Gastroesophageal sphincter (tissue), 4 donors: ENCODE results near the gene NOX3. TPM values are rescaled to one million over a fixed set of nuclear protein-coding genes. Genes with fewer than 3 reads are reported as not detected.

Source experiments
- ATAC-seq: fragments of 150-250 bp; one replicate; pipeline ENCODE4 v1.9.1; 2016; ENCODE audit warnings: mild to moderate bottlenecking, moderate library complexity
- H3K27ac ChIP-seq, 4 donors: fragments of 200-600 bp; sonication (generic) in 3 of 4; 1 replicate in 3 of 4; 2 replicates in 1 of 4; pipeline ENCODE4 v1.5.1; 2016 to 2019
- H3K27me3 ChIP-seq: fragments of 200-600 bp; sonication (generic); one replicate; pipeline ENCODE4 v1.5.1; 2019
- H3K36me3 ChIP-seq, 2 donors: fragments of 200-600 bp; sonication (generic); one replicate each; pipeline ENCODE4 v1.5.1; 2019; ENCODE audit warnings: control low read depth in 1 of 2
- H3K4me1 ChIP-seq, 3 donors: fragments of 200-600 bp; sonication (generic); 1 replicate in 2 of 3; 2 replicates in 1 of 3; pipeline ENCODE4 v1.5.1; 2016 to 2019; ENCODE audit warnings: control low read depth in 2 of 3
- H3K4me3 ChIP-seq, 2 donors: fragments of 200-600 bp; sonication (generic); one replicate each; pipeline ENCODE4 v1.5.1; 2019; ENCODE audit warnings: mild to moderate bottlenecking in 1 of 2, moderate library complexity in 1 of 2
- H3K9me3 ChIP-seq, 3 donors: fragments of 200-600 bp; sonication (generic); one replicate each; pipeline ENCODE4 v1.5.1; 2017 to 2019; ENCODE audit warnings: control low read depth in 2 of 3
- CTCF ChIP-seq, 4 experiments: fragments of 200-600 bp in 2 of 4; fragments of 450-650 bp in 2 of 4; sonication (generic) in 1 of 4; IDR thresholded peaks; one replicate each; pipeline ENCODE4 v1.5.1; 2017 to 2019; ENCODE audit warnings: antibody characterized with exemption in 4 of 4, mild to moderate bottlenecking in 2 of 4, moderate library complexity in 2 of 4
- EP300 ChIP-seq: sonication (generic); formaldehyde crosslinking; IDR thresholded peaks from one replicate; pipeline ENCODE4 v1.6.1; 2017; ENCODE audit warnings: antibody characterized with exemption, mild to moderate bottlenecking
- POLR2A ChIP-seq, 2 donors: fragments of 450-650 bp; IDR thresholded peaks; one replicate each; pipeline ENCODE4 v1.6.1; 2017; ENCODE audit warnings: antibody characterized with exemption in 2 of 2, mild to moderate bottlenecking in 2 of 2, moderate library complexity in 1 of 2
- POLR2AphosphoS5 ChIP-seq: sonication (generic); formaldehyde crosslinking; IDR thresholded peaks from one replicate; pipeline ENCODE4 v1.6.1; 2017; ENCODE audit warnings: antibody characterized with exemption
- WGBS, 2 donors: methylation state at CpG; one replicate each; pipeline ENCODE4 v1.1.5; 2018; ENCODE audit warnings: low coverage in 1 of 2; 5-methylcytosine and 5-hydroxymethylcytosine counted together
- total RNA-seq, 4 donors: library from RNA; depleted of rRNA; stranded (reverse); fragments of >200 nt; gene quantifications; one replicate each; pipeline ENCODE4 v1.1.0, GENCODE V29; 2016

NOX3 gene
- total RNA-seq, 4 donors from 2014 or later = 0.54 TPM; not detected in 3

GRCh38 chr6:155352130-155352420 is 103.6 kb downstream of the NOX3 start:
- Histone ChIP-seq H3K27ac (no peak overlapping the region), H3K9me3 (peaks cover 0 to 41% (median 0%) of the 10 kb centered on the region in 3 donors), H3K4me3 (no peak overlapping the region), H3K27me3 (no peaks in the 10 kb centered on the region), H3K4me1 (no peaks in the 10 kb centered on the region), H3K36me3 (no peaks in the 10 kb centered on the region)
- no peak for ATAC-seq
- no peak for TF ChIP-seq POLR2AphosphoS5
- TF ChIP-seq POLR2A (IDR thresholded peaks at IDR 0.05) = no peak
- TF ChIP-seq CTCF (IDR thresholded peaks at IDR 0.05) = no peak
- no peak for TF ChIP-seq EP300
- WGBS, 2 donors = 88 to 89% methylated on average over 4 of the region's 4 CpGs

- Histone ChIP-seq H3K36me3 (no peaks in the 10 kb centered on the region), H3K4me3 (no peak overlapping the region), H3K9me3 (peaks cover 0 to 47% (median 0%) of the 10 kb centered on the region in 3 donors), H3K27ac (no peak overlapping the region), H3K4me1 (no peaks in the 10 kb centered on the region), H3K27me3 (no peaks in the 10 kb centered on the region)
- no peak for TF ChIP-seq CTCF (IDR thresholded peaks at IDR 0.05)
- no peak for TF ChIP-seq EP300
- TF ChIP-seq POLR2A (IDR thresholded peaks at IDR 0.05) = no peak
- TF ChIP-seq POLR2AphosphoS5 = no peak
- no peak for ATAC-seq
- 91 to 94% methylated on average over 4 to 5 of the region's 5 CpGs for WGBS, 2 donors
Measured at GRCh38 chr6:155351273-155352129, 104.1 kb downstream of the NOX3 start.

- TF ChIP-seq POLR2AphosphoS5 = no peak
- no peak for TF ChIP-seq EP300
- no peak for TF ChIP-seq CTCF (IDR thresholded peaks at IDR 0.05)
- TF ChIP-seq POLR2A (IDR thresholded peaks at IDR 0.05) = no peak
- no peaks in the 10 kb centered on the region for H3K4me1 ChIP-seq
- peaks cover 0 to 54% (median 0%) of the 10 kb centered on the region in 3 donors for H3K9me3 ChIP-seq
- H3K27me3 ChIP-seq = no peaks in the 10 kb centered on the region
- no peak overlapping the region for H3K27ac ChIP-seq
- WGBS, 2 donors = 82% methylated on average over 4 of the region's 6 CpGs; no CpG with 5 or more reads in 1 of the 2 donors
- no peak for ATAC-seq
- H3K4me3 ChIP-seq = no peak overlapping the region
- H3K36me3 ChIP-seq = no peaks in the 10 kb centered on the region
Measured at GRCh38 chr6:155349956-155350355, 105.7 kb downstream of the NOX3 start.

GRCh38 chr6:155349129-155349528 is 106.5 kb downstream of the NOX3 start:
- no peak for ATAC-seq
- Histone ChIP-seq H3K9me3 (peaks cover 0 to 46% (median 0%) of the 10 kb centered on the region in 3 donors), H3K27me3 (no peaks in the 10 kb centered on the region), H3K36me3 (no peaks in the 10 kb centered on the region), H3K4me3 (no peak overlapping the region), H3K27ac (no peak overlapping the region), H3K4me1 (no peaks in the 10 kb centered on the region)
- no peak for TF ChIP-seq POLR2A (IDR thresholded peaks at IDR 0.05)
- no peak for TF ChIP-seq EP300
- TF ChIP-seq POLR2AphosphoS5 = no peak
- no peak for TF ChIP-seq CTCF (IDR thresholded peaks at IDR 0.05)
- WGBS, 2 donors = no CpG with 5 or more reads among the region's 2 CpGs

- no peak overlapping the region for H3K27ac ChIP-seq
- no peaks in the 10 kb centered on the region for H3K4me1 ChIP-seq
- H3K4me3 ChIP-seq = no peak overlapping the region
- no peaks in the 10 kb centered on the region for H3K27me3 ChIP-seq
- 89% methylated on average over 1 of the region's 1 CpG; no CpG with 5 or more reads in 1 of the 2 donors for WGBS, 2 donors
- TF ChIP-seq CTCF (IDR thresholded peaks at IDR 0.05) = no peak
- no peak for TF ChIP-seq EP300
- no peak for TF ChIP-seq POLR2AphosphoS5
- no peak for ATAC-seq
- H3K9me3 ChIP-seq = peaks cover 0 to 34% (median 0%) of the 10 kb centered on the region in 3 donors
- H3K36me3 ChIP-seq = no peaks in the 10 kb centered on the region
Measured at GRCh38 chr6:155347800-155348199, 107.8 kb downstream of the NOX3 start.
